HepG2 (cell line): ENCODE results near the gene SPIRE1. TPM values are rescaled to one million over a fixed set of nuclear protein-coding genes. Genes with fewer than 3 reads are reported as not detected.

Experiments used
- CBFB ChIP-seq: sonication (generic); formaldehyde crosslinking; IDR thresholded peaks from 2 replicates; pipeline ENCODE4 v1.4.0; 2020; ENCODE audit warnings: missing genetic modification reagents
- CENPT ChIP-seq: sonication (generic); formaldehyde crosslinking; IDR thresholded peaks from 2 replicates; pipeline ENCODE4 v1.8.0; 2022; ENCODE audit warnings: low read depth, mild to moderate bottlenecking, moderate library complexity, missing genetic modification reagents
- CHD2 ChIP-seq: IDR thresholded peaks from 2 replicates; pipeline ENCODE4 v1.6.1; 2011; ENCODE audit warnings: low read depth, low read length, improper control_type of control experiment
- EP300 ChIP-seq, 3 experiments: sonication (generic) in 1 of 3; formaldehyde crosslinking in 1 of 3; IDR thresholded peaks; 2 replicates each; pipeline versions ENCODE4 v1.5.1 to v1.6.1; 2011 to 2020; ENCODE audit warnings: low read depth in 2 of 3, low read length in 2 of 3, borderline replicate concordance in 1 of 3, improper control_type of control experiment in 1 of 3, mild to moderate bottlenecking in 1 of 3, missing genetic modification reagents in 1 of 3, moderate library complexity in 1 of 3
- FOXA1 ChIP-seq, 2 experiments: fragments of 450-650 bp in 1 of 2; sonication (generic) in 1 of 2; formaldehyde crosslinking in 1 of 2; IDR thresholded peaks; 2 replicates each; pipeline versions ENCODE4 v1.4.0 to v1.6.1; 2016 to 2020; ENCODE audit warnings: missing genetic modification reagents in 1 of 2
- GATAD2A ChIP-seq: IDR thresholded peaks from 2 replicates; pipeline ENCODE4 v1.6.1; 2016
- HMG20A ChIP-seq: IDR thresholded peaks from 2 replicates; pipeline ENCODE4 v1.6.1; 2016; ENCODE audit warnings: borderline replicate concordance
- IRF1 ChIP-seq: sonication (generic); formaldehyde crosslinking; IDR thresholded peaks from 2 replicates; pipeline ENCODE4 v1.4.0; 2020; ENCODE audit warnings: low read depth, mild to moderate bottlenecking, missing genetic modification reagents
- MLXIP ChIP-seq: sonication (generic); formaldehyde crosslinking; IDR thresholded peaks from 2 replicates; pipeline ENCODE4 v1.9.0; 2021; ENCODE audit warnings: missing genetic modification reagents, borderline replicate concordance
- NR2F1 ChIP-seq, 2 experiments: fragments of 450-650 bp in 1 of 2; formaldehyde crosslinking in 1 of 2; IDR thresholded peaks; 2 replicates each; pipeline versions ENCODE4 v1.5.0 to v1.6.1; 2016 to 2020; ENCODE audit warnings: mild to moderate bottlenecking in 1 of 2, missing compliant biosample characterization in 1 of 2, missing genetic modification reagents in 1 of 2, moderate library complexity in 1 of 2
- RNF2 ChIP-seq: fragments of 450-650 bp; conservative IDR thresholded peaks from 2 replicates; pipeline ENCODE4 v1.6.1; 2016; ENCODE audit warnings: low read depth
- SAP130 ChIP-seq: IDR thresholded peaks from 2 replicates; pipeline ENCODE4 v1.6.1; 2016; ENCODE audit warnings: low read depth
- SNAI1 ChIP-seq: sonication (generic); formaldehyde crosslinking; IDR thresholded peaks from 2 replicates; pipeline ENCODE4 v1.5.0; 2020; ENCODE audit warnings: mild to moderate bottlenecking, missing genetic modification reagents, borderline replicate concordance
- SOX5 ChIP-seq: IDR thresholded peaks from 2 replicates; pipeline ENCODE4 v1.6.1; 2016; ENCODE audit warnings: borderline replicate concordance
- SOX6 ChIP-seq, 2 experiments: fragments of 450-650 bp in 1 of 2; sonication (generic) in 1 of 2; formaldehyde crosslinking in 1 of 2; IDR thresholded peaks; 2 replicates each; pipeline versions ENCODE4 v1.4.0 to v1.6.1; 2017 to 2020; ENCODE audit warnings: antibody characterized with exemption in 1 of 2, mild to moderate bottlenecking in 1 of 2, missing genetic modification reagents in 1 of 2
- YEATS4 ChIP-seq: sonication (generic); formaldehyde crosslinking; IDR thresholded peaks from 2 replicates; pipeline ENCODE4 v1.4.0; 2020; ENCODE audit warnings: missing genetic modification reagents, borderline replicate concordance
- YY1 ChIP-seq: IDR thresholded peaks from 2 replicates; pipeline ENCODE4 v1.6.1; 2011; ENCODE audit warnings: low read length, low read depth, moderate library complexity, mild to moderate bottlenecking; ENCODE audit not compliant: insufficient read depth, insufficient replicate concordance
- ZBTB8A ChIP-seq: sonication (generic); formaldehyde crosslinking; IDR thresholded peaks from 2 replicates; pipeline ENCODE4 v1.4.0; 2020; ENCODE audit warnings: mild to moderate bottlenecking, low read depth, missing genetic modification reagents, borderline replicate concordance
- ZC3H4 ChIP-seq: sonication (generic); formaldehyde crosslinking; IDR thresholded peaks from 2 replicates; pipeline ENCODE4 v1.4.0; 2020; ENCODE audit warnings: missing genetic modification reagents, borderline replicate concordance
- ZNF180 ChIP-seq: sonication (generic); formaldehyde crosslinking; IDR thresholded peaks from 2 replicates; pipeline ENCODE4 v1.4.0; 2020; ENCODE audit warnings: low read depth, missing genetic modification reagents, borderline replicate concordance
- ZNF382 ChIP-seq: sonication (generic); formaldehyde crosslinking; IDR thresholded peaks from 2 replicates; pipeline ENCODE4 v1.5.0; 2020; ENCODE audit warnings: missing genetic modification reagents, mild to moderate bottlenecking, borderline replicate concordance
- ZNF441 ChIP-seq: sonication (generic); formaldehyde crosslinking; IDR thresholded peaks from 2 replicates; pipeline ENCODE4 v1.7.0; 2021; ENCODE audit warnings: missing genetic modification reagents, borderline replicate concordance
- ZNF740 ChIP-seq: sonication (generic); formaldehyde crosslinking; IDR thresholded peaks from 2 replicates; pipeline ENCODE4 v1.4.0; 2020; ENCODE audit warnings: missing genetic modification reagents
- ZSCAN12 ChIP-seq: sonication (generic); formaldehyde crosslinking; IDR thresholded peaks from 2 replicates; pipeline ENCODE4 v1.9.0; 2021; ENCODE audit warnings: mild to moderate bottlenecking, missing genetic modification reagents
- polyA plus RNA-seq, 8 experiments: library from polyadenylated mRNA; depleted of rRNA in 3 of 8; stranded (reverse) in 7 of 8; unstranded in 1 of 8; fragments of >200 nt; fragmentation: Illumina TruSeq in 4 of 8; extraction: Trizol in 4 of 8; gene quantifications; 2 replicates each; pipeline versions ENCODE4 v1.2.1 to v1.2.3, GENCODE V29; 2011 to 2016; ENCODE audit warnings: low read depth in 4 of 8, missing spikeins in 1 of 8, mixed read lengths in 1 of 8; ENCODE audit not compliant: insufficient read depth in 1 of 8
- total RNA-seq, 5 experiments: library from RNA; depleted of rRNA; stranded (reverse); fragments of >200 nt; fragmentation: Illumina TruSeq; extraction: Trizol; gene quantifications; 2 replicates each; pipeline ENCODE4 v1.2.3, GENCODE V29; 2016; ENCODE audit warnings: low read depth in 1 of 5

SPIRE1 gene
- total and polyA plus RNA-seq, 2 of the 13 experiments (the other 11 are each of a cell fraction or from before 2014, with no cell fraction given) = 9.9 to 21.3 TPM

GRCh38 chr18:12606592-12607315 is 51.2 kb downstream of the SPIRE1 start (continued):
- TF ChIP-seq ZBTB8A (CRISPR knock-in tag) (no peak), ZNF180 (CRISPR knock-in tag) (no peak), IRF1 (CRISPR knock-in tag) (no peak), SNAI1 (CRISPR knock-in tag) (no peak), MLXIP (CRISPR knock-in tag) (no peak), NR2F1 (CRISPR knock-in tag; IDR thresholded peaks at IDR 0.05) (no peak), SAP130 (CRISPR knock-in tag) (0 out of 2 replicates have a peak, but pooled peaks have one; percentile 22), ZNF382 (no peak), ZSCAN12 (no peak), ZNF441 (CRISPR knock-in tag) (no peak), CBFB (no peak), YEATS4 (CRISPR knock-in tag) (no peak), EP300 (IDR thresholded peaks at IDR 0.05; ENCODE audit: low read depth in 2 of 2, low read length in 2 of 2) (peak in 1 of 2 experiments; percentile 50; a peak in 1 of 4 replicates), EP300 (CRISPR knock-in tag; IDR thresholded peaks at IDR 0.05; ENCODE audit: borderline replicate concordance) (no peak), RNF2 (no peak), YY1 (no peak), SOX6 (IDR thresholded peaks at IDR 0.05) (no peak), SOX6 (CRISPR knock-in tag; IDR thresholded peaks at IDR 0.05) (peak; percentile 39; the same call in 1 of the 2 replicates), ZC3H4 (CRISPR knock-in tag) (no peak), SOX5 (CRISPR knock-in tag) (peak; percentile 8; the same call in 1 of the 2 replicates), CHD2 (no peak), CENPT (CRISPR knock-in tag) (no peak), FOXA1 (IDR thresholded peaks at IDR 0.05) (no peak), FOXA1 (CRISPR knock-in tag; IDR thresholded peaks at IDR 0.05) (0 out of 2 replicates have a peak, but pooled peaks have one; percentile 7), ZNF740 (CRISPR knock-in tag) (no peak), HMG20A (peak; percentile 29; the same call in 1 of the 2 replicates), GATAD2A (CRISPR knock-in tag) (peak; percentile 54)
